Heart right ventricle (tissue), 16 donors: Measurements from ENCODE around the gene ADAMTS2. TPM values are rescaled to one million over a fixed set of nuclear protein-coding genes. Genes with fewer than 3 reads are reported as not detected.

Experiments
- ATAC-seq, 8 donors: fragments of 200-7000 bp; cut with Tn5 transposase; one replicate each; pipeline ENCODE4 v1.9.1; 2020; ENCODE audit warnings: mild to moderate bottlenecking in 8 of 8, moderate library complexity in 8 of 8, moderate number of reproducible peaks in 1 of 8
- DNase-seq, 2 donors: peaks; one replicate each; pipeline ENCODE4 v3.0.0-alpha.2; 2020
- H3K27ac ChIP-seq, 10 donors: fragments of 200-600 bp; sonication (generic) in 2 of 10; one replicate each; pipeline versions ENCODE4 v1.5.0 to v1.8.0; 2020 to 2022; ENCODE audit warnings: mild to moderate bottlenecking in 3 of 10
- H3K27me3 ChIP-seq, 7 donors: fragments of 200-600 bp; one replicate each; pipeline ENCODE4 v1.8.0; 2021 to 2022; ENCODE audit warnings: mild to moderate bottlenecking in 2 of 7
- H3K36me3 ChIP-seq, 9 donors: fragments of 200-600 bp; sonication (generic) in 1 of 9; one replicate each; pipeline versions ENCODE4 v1.5.0 to v1.8.0; 2020 to 2022; ENCODE audit warnings: mild to moderate bottlenecking in 2 of 9
- H3K4me1 ChIP-seq, 9 donors: fragments of 200-600 bp; sonication (generic) in 1 of 9; one replicate each; pipeline versions ENCODE4 v1.5.0 to v1.8.0; 2020 to 2022; ENCODE audit warnings: mild to moderate bottlenecking in 4 of 9
- H3K4me3 ChIP-seq, 10 donors: fragments of 200-600 bp; sonication (generic) in 2 of 10; one replicate each; pipeline versions ENCODE4 v1.5.0 to v1.8.0; 2020 to 2022; ENCODE audit warnings: mild to moderate bottlenecking in 7 of 10, moderate library complexity in 2 of 10
- H3K9me3 ChIP-seq, 11 donors: fragments of 200-600 bp in 10 of 11; sonication (generic) in 2 of 11; one replicate each; pipeline versions ENCODE4 v1.5.0 to v1.8.0; 2013 to 2022; ENCODE audit warnings: mild to moderate bottlenecking in 2 of 11, control low read depth in 1 of 11, moderate library complexity in 1 of 11
- WGBS, 2 donors: extraction: QIAGEN DNeasy Blood & Tissue Kit; methylation state at CpG; one replicate each; pipeline ENCODE4 v1.1.7; 2013; ENCODE audit warnings: inconsistent platforms in 1 of 2; 5-methylcytosine and 5-hydroxymethylcytosine counted together
- intact Hi-C, 10 donors: fragments of 100-400 bp; cut with DNase I; formaldehyde crosslinking; loops; one replicate each; pipeline versions ENCODE4 v1.11.1 to v1.14.2; 2022
- polyA plus RNA-seq, 2 donors: library from polyadenylated mRNA; stranded (reverse); fragments of 200-250 nt; gene quantifications; one replicate each; pipeline ENCODE4 v1.2.3, GENCODE V29; 2013
- total RNA-seq, 10 donors: library from RNA; stranded (reverse); fragmentation: NEBNext Ultra II Directional in 3 of 10; extraction: Animal tissue kit (Norgen Biotek cat#: 25700) in 3 of 10; gene quantifications; one replicate each; pipeline versions ENCODE4 v1.2.1 to v1.2.4, GENCODE V29; 2021 to 2023
- TF ChIP-seq, protein P1 (sequence below), 9 donors: fragments of 200-600 bp; sonication (generic) in 2 of 9; IDR thresholded peaks; one replicate each; pipeline versions ENCODE4 v1.5.0 to v1.8.0; 2021 to 2022; ENCODE audit warnings: antibody characterized with exemption in 9 of 9, mild to moderate bottlenecking in 5 of 9, moderate library complexity in 1 of 9
- donor health status: Arrhythmogenic right ventricular cardiomyopathy.
- donor health status: ischemic (EF 13 %, LVEDD 7.1; RV severe dilation, severe dysfunction).
- donor health status: healthy with polysubstance abuse.
- donor health status: DM: no; HTN: yes; CAD: no.
- donor health status: DM: no; HTN: no; CAD: no.
- donor health status: ischemic (EF 25% LVEDD 6.9; RV normal size, moderate dysfunction).
- donor health status: ischemic (EF 25% LVEDD 5.7; RV mildly dilated, moderate dysfunction).
- donor health status: healthy.
- donor health status: DM: yes; HTN: yes; CAD: no.
- donor health status: Ischemic cardiomyopathy.
- donor health status: ischemic (EF 35%, LVEDD 5.7; RV mildly dilated, moderate dysfunction).
- donor health status: nonischemic (EF 11% LVEDD 7.7; RV severe dilation, severe dysfunction).
- donor health status: DM: yes; HTN: yes; CAD: no.
- donor health status: PGD.
- donor health status: ischemic (EF 29% LVEDD 5.4; RV normal size, mild dysfunction).
- donor health status: nonischemic (EF 23%, LVEDD 6.1; RV moderate dilation, normal function).

Gene ADAMTS2
- total and polyA plus RNA-seq, 12 donors: 1.7 to 13.5 (median 3.9) TPM

- no peaks in the 10 kb centered on the region for H3K4me1 ChIP-seq
- no peaks in the 10 kb centered on the region for H3K27me3 ChIP-seq
- H3K9me3 ChIP-seq: no peaks in the 10 kb centered on the region
- no peak overlapping the region for H3K27ac ChIP-seq
- peaks cover 0 to 61% (median 0%) of the 10 kb centered on the region in 9 donors for H3K36me3 ChIP-seq
- TF ChIP-seq, protein P1, sequence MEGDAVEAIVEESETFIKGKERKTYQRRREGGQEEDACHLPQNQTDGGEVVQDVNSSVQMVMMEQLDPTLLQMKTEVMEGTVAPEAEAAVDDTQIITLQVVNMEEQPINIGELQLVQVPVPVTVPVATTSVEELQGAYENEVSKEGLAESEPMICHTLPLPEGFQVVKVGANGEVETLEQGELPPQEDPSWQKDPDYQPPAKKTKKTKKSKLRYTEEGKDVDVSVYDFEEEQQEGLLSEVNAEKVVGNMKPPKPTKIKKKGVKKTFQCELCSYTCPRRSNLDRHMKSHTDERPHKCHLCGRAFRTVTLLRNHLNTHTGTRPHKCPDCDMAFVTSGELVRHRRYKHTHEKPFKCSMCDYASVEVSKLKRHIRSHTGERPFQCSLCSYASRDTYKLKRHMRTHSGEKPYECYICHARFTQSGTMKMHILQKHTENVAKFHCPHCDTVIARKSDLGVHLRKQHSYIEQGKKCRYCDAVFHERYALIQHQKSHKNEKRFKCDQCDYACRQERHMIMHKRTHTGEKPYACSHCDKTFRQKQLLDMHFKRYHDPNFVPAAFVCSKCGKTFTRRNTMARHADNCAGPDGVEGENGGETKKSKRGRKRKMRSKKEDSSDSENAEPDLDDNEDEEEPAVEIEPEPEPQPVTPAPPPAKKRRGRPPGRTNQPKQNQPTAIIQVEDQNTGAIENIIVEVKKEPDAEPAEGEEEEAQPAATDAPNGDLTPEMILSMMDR (IDR thresholded peaks at IDR 0.05): no peak
- no peak overlapping the region for H3K4me3 ChIP-seq
- intact Hi-C loops: no loop called here
- DNase-seq (no peak), ATAC-seq (no peak)
- WGBS, 2 donors: 84 to 88% methylated on average over 10 of the region's 10 CpGs
These were observed 213.9 kb downstream of the ADAMTS2 start for GRCh38 chr5:179131321-179131835.

GRCh38 chr5:179130101-179130681, 215.1 kb downstream of the ADAMTS2 start:
- intact Hi-C loops: no loop called here
- Histone ChIP-seq H3K27ac (no peak overlapping the region), H3K27me3 (no peaks in the 10 kb centered on the region), H3K4me3 (no peak overlapping the region), H3K36me3 (peaks cover 0 to 58% (median 0%) of the 10 kb centered on the region in 9 donors), H3K9me3 (no peaks in the 10 kb centered on the region), H3K4me1 (no peaks in the 10 kb centered on the region)
- TF ChIP-seq, protein P1 (IDR thresholded peaks at IDR 0.05): no peak
- peak in 1 of 8 donors; percentile 20 for ATAC-seq
- no peak for DNase-seq
- 86 to 92% methylated on average over 14 of the region's 14 CpGs for WGBS, 2 donors

- no peaks in the 10 kb centered on the region for H3K27me3 ChIP-seq
- intact Hi-C loops: no loop called here
- ATAC-seq: no peak
These were observed 215.6 kb downstream of the ADAMTS2 start for GRCh38 chr5:179129607-179130071.

GRCh38 chr5:179128976-179129375, 216.3 kb downstream of the ADAMTS2 start:
- H3K4me1 ChIP-seq: no peaks in the 10 kb centered on the region
- H3K9me3 ChIP-seq: no peaks in the 10 kb centered on the region
- intact Hi-C loops: no loop called here
- ATAC-seq: no peak
- WGBS, 2 donors: 84 to 87% methylated on average over 14 of the region's 14 CpGs
- H3K27me3 ChIP-seq: no peaks in the 10 kb centered on the region
- H3K27ac ChIP-seq: no peak overlapping the region
- H3K36me3 ChIP-seq: peaks cover 0 to 67% (median 0%) of the 10 kb centered on the region in 9 donors
- TF ChIP-seq, protein P1 (IDR thresholded peaks at IDR 0.05): no peak
- no peak overlapping the region for H3K4me3 ChIP-seq
- no peak for DNase-seq

More at GRCh38 chr5:179129607-179130071, 215.6 kb downstream of the ADAMTS2 start:
- TF ChIP-seq, protein P1 (IDR thresholded peaks at IDR 0.05): no peak
- no peak for DNase-seq
- H3K9me3 ChIP-seq: no peaks in the 10 kb centered on the region
- WGBS, 2 donors: 86% methylated on average over 18 of the region's 18 CpGs
- no peaks in the 10 kb centered on the region for H3K4me1 ChIP-seq
- H3K27ac ChIP-seq: no peak overlapping the region
- H3K36me3 ChIP-seq: peaks cover 0 to 64% (median 0%) of the 10 kb centered on the region in 9 donors
- no peak overlapping the region for H3K4me3 ChIP-seq
